Measurements from ENCODE around the gene MIXL1. TPM values are rescaled to one million over a fixed set of nuclear protein-coding genes. Genes with fewer than 3 reads are reported as not detected.

The MIXL1 gene
- total RNA-seq (under 1 TPM in 1 of 2 donors, not detected in 1; 0.35 TPM), polyA plus RNA-seq (ENCODE audit: insufficient read length in 6 of 6) (1 to 10 TPM in 3 of 6 donors, under 1 TPM in 3; 0.58 to 2.3 (median 0.95) TPM)
- long read RNA-seq, donor 1, result 0 reads
- long read RNA-seq, donor 2, partial matches to known transcripts, result 0 of 1 reads
- long read RNA-seq, donor 2, other reads (novel, unspliced or antisense), result 0 of 1 reads
- long read RNA-seq, donor 3, result 0 reads
- long read RNA-seq, donor 4, partial matches to known transcripts, result 0 of 1 reads
- long read RNA-seq, donor 4, other reads (novel, unspliced or antisense), result 0 of 1 reads
- long read RNA-seq, donor 5, result 0 reads
- long read RNA-seq, donor 6, result 0 reads
- long read RNA-seq, donor 7, result 0 reads
- long read RNA-seq, donor 8, result 0 reads
- long read RNA-seq, donor 9, result 0 reads
- long read RNA-seq, donor 10, result 0 reads
- long read RNA-seq, donor 11, partial matches to known transcripts, result 0 of 2 reads
- long read RNA-seq, donor 11, other reads (novel, unspliced or antisense), result 0 of 2 reads
- long read RNA-seq, donor 12, result 0 reads

- DNase-seq (peak in 1 of 4 donors; percentile 8), ATAC-seq (peak; percentile 33)
- Histone ChIP-seq H3K4me3 (peak within 1 kb of the TSS; percentile 33 to 34), H3K36me3 (no peaks in the 10 kb centered on the region), H3K27ac (no peak within 1 kb of the TSS), H3K4me1 (peaks cover 0 to 13% of the 10 kb centered on the region in 2 donors), H3K27me3 (peaks cover 8 to 45% of the 10 kb centered on the region in 2 donors), H3K9me3 (no peaks in the 10 kb centered on the region)
- TF ChIP-seq CTCF (IDR thresholded peaks at IDR 0.05), result no peak
- intact Hi-C loops (cut with DNase I), result no loop called here
Observed at GRCh38 chr1:226223157-226223785, at the start of gene MIXL1. Gene MIXL1 (plus strand): TSS chr1:226223664. CDS start chr1:226223682, 18 bp downstream.

GRCh38 chr1:226176870-226177269 lies 46.6 kb upstream of the MIXL1 start:
- Histone ChIP-seq H3K36me3 (peaks cover 0 to 15% of the 10 kb centered on the region in 2 donors), H3K27ac (no peak overlapping the region), H3K27me3 (no peaks in the 10 kb centered on the region), H3K9me3 (no peaks in the 10 kb centered on the region), H3K4me1 (peaks cover 8 to 38% of the 10 kb centered on the region in 2 donors), H3K4me3 (no peak overlapping the region)
- no peak for DNase-seq
- no peak for ATAC-seq
- intact Hi-C loops (cut with DNase I), result no loop called here
- TF ChIP-seq CTCF (IDR thresholded peaks at IDR 0.05), result no peak

- Histone ChIP-seq H3K27ac (peak overlapping the region in 1 of 2 donors; percentile 57), H3K9me3 (no peaks in the 10 kb centered on the region), H3K4me1 (peaks cover 17 to 62% of the 10 kb centered on the region in 2 donors), H3K27me3 (no peaks in the 10 kb centered on the region), H3K36me3 (peaks cover 0 to 9% of the 10 kb centered on the region in 2 donors), H3K4me3 (no peak overlapping the region)
- ATAC-seq (peak; percentile 47), DNase-seq (peak in 2 of 4 donors; percentile 44 to 54)
- no peak for TF ChIP-seq CTCF (IDR thresholded peaks at IDR 0.05)
- intact Hi-C loops (cut with DNase I), result no loop called here
Observed at GRCh38 chr1:226181996-226182714, 41.3 kb upstream of the MIXL1 start.

GRCh38 chr1:226185141-226186036 lies 38.1 kb upstream of the MIXL1 start:
- Histone ChIP-seq H3K27ac (peak overlapping the region; percentile 91 to 93), H3K9me3 (no peaks in the 10 kb centered on the region), H3K4me1 (peaks cover 17 to 58% of the 10 kb centered on the region in 2 donors), H3K36me3 (peaks cover 0 to 6% of the 10 kb centered on the region in 2 donors), H3K27me3 (no peaks in the 10 kb centered on the region), H3K4me3 (peak overlapping the region; percentile 74 to 90)
- no peak for TF ChIP-seq CTCF (IDR thresholded peaks at IDR 0.05)
- intact Hi-C loops (cut with DNase I), result no loop called here
- DNase-seq (peak in 1 of 4 donors; percentile 4), ATAC-seq (peak; percentile 9)
